GDM1 (cell line): Measurements from ENCODE around the gene CYP19A1.

Experiments
- DNase-seq: peaks from one replicate; lab custom pipeline; 2025; lab: John Stamatoyannopoulos, UW

Gene CYP19A1

DNA sequence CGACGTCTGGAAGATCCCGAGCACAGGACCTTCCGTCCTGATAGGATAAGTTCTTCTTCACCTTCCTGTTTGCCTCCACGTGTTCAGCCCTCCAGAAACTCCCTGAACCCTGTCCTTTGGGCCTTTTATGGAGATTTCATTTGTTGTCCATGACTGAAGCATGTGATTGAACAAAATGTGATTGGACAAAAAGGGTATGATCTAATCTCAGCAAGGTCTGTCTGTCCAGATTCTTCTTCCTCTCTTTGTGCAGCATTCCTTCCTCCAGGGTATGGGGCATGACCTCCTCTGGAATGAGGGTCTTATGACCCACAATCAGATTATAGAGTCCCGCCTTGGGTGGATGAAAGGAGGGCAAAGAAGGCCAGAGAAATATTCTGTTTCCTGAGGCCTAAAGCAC lies at the start of gene CYP19A1:
TSS of gene CYP19A1 (minus strand) at position 101 of the 400 bp plus-strand sequence. CDS start 95,684 bp downstream, outside the sequence.
- no peak for DNase-seq

DNA sequence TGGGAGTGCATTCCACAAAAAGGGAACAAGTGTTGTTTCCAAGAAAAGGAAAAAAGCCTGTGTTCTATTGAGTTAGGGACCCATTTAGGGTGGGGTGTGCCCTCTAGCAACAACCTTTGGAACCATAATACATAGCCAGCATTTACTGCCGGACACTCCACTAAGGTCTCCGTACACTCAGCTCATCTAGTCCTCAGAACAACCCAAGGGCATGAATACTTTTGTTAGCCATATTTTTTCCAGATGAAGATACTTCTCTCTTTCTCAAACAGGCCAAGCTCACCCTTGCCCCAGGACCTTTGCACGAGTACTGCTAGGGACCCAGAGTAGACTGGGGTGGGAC lies 49.3 kb upstream of the CYP19A1 start:
- no peak for DNase-seq

DNA sequence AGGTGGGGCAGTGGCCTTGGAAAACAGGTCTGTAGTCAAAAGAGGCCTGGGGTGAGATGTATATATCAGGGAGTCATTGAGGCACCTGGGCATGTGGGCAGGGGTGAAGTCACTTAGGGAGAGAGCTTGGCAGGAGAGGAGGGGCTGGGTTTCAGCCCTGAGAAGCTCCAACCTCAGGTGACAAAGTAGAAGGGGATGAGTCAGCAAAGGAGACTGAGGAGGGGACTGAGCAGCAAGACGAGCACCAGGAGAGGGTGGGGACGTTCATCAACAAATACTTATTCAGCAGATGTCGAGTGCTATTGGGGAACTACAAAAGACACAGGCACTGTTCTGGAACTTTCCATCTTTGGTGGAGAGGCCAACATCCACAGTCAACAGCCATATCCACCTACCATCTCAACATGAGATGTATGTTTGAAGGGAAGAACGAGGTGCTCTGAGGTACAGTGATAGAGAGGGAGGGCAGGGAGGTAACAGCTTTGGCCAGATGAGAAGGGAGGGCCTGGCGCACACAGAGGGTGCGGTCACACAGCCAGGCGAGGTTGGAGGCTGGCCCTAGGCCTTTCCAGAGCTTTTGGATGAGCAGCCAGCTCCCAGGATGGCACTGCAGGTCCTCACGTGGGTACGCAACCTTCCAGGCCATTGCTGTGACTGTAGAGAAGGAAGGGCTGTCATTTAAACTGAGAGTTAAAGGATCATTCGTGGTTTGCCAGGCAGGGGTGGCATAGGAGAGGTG lies 48.7 kb upstream of the CYP19A1 start:
- DNase-seq: no peak

DNA sequence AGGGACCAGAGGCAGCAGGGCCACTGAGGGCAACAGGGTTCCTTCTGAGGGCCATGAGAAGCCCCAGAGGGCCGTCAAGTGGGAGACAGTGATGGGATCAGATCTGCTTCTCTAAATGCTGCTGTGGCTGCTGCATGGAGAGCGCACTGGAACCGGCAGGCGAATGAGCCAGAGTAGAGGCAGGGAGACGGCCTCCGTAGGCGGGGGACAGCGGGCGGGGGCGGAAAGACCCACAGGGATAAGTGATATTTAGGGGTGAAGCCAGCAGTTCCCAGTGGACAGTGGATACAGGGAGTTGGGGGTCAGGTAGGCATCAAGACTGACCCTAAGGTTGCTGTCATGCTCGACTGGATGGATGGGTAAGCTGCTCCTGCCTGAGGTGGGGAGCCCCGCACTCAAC lies 48.1 kb upstream of the CYP19A1 start:
- DNase-seq: no peak

DNA sequence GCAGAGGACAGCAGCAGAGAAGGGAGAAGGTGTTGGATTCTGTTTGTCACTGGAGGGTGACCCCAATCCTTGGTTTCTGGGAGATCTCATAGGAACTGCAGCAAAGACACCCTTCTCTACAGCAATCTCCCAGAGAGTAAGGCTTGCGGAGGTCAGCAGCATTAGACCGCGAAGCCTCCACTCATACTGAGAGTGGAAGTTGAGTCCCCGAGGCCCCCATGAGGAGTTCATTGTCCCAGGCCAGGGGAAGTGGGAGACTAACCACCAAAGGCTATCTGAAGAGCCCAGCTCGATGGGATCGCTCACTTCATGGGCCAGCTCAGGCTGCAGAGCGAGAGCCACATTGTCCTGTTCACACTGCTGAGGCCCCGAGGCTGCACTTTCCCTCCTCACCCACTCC lies 47.6 kb upstream of the CYP19A1 start:
- no peak for DNase-seq

DNA sequence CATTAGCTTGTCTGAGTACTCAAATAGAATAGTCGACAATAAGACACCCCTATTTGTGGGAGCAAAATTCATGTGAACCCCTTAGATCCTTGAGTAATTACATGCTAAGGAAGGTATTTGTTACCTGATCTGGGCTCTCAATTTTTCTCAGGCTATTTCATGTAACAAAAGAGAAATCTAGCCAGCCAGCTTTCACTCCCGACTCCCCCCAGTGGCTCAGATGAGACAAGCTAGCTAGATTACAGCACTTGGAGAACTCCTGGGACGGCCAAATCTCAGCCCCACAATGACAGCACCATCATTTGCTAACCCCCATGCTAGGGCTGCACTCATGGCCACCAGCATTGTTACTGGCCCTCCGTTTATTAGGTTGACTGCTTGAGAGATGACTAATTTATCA lies 44.4 kb upstream of the CYP19A1 start:
- DNase-seq: no peak

DNA sequence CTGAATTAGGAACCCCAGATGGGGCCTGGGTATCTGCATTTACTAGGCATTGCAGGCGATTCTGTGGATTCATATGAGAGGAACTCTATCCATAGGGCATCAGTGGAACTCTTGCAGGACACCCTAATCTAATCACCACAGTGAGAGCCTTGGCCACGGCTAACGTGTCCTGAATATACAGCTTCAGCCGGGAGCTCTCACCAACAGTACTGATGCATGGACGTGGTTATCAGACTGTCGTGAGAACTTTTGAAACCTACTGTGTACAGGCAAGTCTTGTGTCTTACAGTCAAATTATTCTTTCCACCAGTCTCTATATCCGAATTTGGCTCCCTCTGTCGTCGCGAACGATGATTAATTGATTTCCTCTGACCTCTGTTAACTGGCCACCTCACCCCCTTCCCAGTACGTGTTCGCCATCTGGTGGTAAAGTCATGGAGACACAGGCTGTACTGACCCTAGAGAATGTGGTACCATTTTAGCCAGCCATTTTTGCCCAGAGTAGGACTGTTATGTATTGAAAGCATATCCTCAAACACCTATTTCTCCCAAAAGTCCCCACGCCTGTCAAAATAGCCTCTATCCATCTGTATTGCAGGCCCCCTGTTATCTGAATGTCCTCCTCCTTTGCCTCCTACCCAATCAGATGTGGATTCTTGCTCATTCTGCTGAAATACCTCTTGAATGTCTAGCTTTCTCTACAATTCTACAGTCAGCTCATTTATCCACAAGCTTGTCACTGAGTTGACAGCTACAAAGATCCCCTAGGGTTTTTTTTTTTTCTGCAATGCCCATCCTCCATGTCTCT lies 42.8 kb upstream of the CYP19A1 start:
- DNase-seq: peak; percentile 19

DNA sequence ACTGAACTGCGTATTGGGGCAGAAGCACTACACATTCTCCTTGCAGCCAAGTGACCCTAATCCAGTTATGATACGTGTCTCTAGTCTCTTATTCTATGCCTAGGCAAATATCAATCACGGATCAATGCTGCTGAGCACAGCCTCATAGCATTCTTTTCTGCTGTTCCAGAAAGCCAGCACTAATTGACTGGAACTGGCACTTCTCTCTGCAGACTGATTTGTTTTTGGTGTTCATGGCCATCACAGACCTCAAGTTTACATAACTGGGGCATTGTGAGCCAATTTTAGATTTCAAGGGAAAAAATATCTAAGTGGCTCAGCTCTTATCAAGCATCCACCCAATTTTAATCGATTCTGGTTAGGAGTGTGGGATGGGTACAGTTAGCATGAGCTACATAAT lies 41.0 kb upstream of the CYP19A1 start:
- no peak for DNase-seq

DNA sequence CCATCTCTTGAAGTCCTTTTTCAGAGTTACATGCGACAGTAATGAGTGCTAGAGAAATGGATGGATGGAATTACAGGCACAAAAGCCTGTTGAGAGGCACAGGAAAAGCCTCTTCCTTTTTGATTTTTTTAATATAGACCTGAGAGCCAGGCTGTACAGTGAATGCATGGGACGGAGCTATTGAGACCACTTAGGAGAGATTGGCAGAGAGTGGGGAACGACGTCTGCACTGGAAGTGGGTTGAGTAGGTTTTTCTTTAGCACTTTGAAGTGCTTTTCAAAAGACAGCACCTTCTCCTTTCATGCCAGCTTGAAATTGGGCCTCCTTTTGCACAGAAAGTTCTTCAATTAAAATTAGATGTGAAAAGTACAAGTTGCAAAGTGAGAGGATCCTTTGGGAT lies 40.0 kb upstream of the CYP19A1 start:
- no peak for DNase-seq

DNA sequence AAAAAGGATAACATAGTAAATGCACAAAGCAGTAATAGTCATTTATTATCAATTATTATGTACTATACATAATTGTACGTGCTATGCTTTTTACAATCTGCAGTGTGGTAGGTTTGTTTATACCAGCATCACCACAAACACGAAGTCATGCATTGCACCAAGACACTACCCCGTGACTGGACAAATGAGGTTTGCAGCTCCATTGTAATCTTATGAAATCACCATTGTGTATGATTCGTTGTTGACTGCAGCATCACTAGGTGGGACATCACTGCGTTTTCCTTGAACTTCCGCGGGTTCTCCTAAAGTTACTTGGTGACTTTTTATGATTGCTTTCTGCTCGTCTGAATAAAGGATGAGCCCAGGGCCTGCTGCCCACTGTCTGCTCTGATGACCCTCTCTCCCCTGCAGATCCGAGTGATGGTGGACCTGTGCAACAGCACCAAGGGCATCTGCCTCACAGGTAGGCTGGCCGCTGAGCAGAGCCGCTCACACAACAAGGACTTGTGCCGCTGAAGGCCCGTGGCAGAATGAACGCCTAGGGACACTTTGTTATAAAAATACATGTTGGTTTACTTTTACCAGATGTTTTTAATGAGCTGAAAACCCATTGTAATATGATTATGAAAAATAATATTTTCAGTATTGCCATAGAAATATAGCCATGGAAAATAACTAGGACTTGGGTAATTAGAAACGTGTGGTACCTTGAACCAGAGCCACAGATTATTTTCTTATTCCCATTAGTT lies 38.8 kb upstream of the CYP19A1 start:
- DNase-seq: no peak

DNA sequence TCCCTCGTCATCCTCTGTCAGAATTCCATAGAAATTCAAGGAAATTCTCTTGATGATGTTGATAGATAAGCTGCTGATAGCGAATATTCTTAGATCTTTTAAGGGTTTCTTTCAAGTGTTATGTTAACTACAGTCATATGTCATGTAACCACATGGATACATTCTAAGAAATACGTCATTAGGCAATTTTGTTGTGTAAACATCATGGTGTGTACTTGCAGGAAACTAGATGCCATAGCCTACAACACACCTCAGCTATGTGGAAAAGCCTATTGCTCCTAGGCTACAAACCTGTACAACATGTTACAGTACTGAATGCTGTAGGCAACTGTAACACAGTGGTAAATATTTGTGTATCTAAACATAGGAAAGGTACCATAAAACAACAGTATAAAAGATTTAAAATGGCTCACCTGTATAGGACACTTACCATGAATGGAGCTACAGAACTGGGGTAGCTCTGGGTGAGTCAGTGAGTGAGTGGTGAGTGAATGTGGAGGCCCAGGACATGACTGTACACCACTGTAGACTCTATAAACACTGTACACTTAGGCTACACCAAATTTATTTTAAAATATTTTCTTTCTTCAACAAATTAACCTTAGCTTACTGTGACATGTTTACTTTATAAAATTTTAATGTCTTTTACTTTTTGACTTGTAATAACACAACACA lies 37.7 kb upstream of the CYP19A1 start:
- no peak for DNase-seq

DNA sequence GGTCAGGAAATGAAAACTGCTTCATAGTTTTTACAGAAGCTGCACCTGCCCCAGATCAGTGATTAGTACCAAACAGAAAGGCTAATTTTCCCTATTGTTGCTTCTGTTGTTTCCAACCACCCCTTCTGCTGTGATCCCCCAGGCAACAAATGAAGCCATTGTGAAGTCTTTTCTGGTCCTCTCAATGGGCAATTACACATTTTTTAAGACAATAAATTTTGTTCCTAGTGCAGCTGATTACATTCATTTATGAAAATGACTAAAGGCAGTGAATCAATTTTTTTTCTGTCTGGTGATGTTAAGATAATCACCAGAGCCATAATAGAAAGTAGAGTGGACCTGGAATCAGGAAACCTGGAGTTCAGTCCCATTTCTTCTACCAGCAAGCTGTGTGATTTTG lies 35.7 kb upstream of the CYP19A1 start:
- DNase-seq: no peak

DNA sequence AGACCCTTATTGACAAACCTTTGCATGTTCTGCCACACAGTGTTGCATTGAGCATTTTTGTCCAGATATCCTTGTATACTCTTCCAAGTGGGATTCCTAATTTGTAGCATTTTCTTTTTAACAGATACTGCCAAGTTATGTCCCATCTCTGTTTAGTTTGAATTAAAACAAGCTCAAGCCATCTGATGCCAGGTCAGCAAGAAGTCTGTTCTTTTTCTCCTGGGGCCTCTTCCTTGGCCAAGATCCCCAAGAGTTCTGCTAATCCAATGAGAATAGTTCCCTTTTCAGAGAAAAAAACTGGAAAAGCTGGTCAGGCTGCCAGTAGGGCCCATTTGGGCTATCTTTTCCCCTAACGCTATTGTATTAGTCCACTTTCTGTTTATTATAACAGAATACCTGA lies 32.9 kb upstream of the CYP19A1 start:
- no peak for DNase-seq

DNA sequence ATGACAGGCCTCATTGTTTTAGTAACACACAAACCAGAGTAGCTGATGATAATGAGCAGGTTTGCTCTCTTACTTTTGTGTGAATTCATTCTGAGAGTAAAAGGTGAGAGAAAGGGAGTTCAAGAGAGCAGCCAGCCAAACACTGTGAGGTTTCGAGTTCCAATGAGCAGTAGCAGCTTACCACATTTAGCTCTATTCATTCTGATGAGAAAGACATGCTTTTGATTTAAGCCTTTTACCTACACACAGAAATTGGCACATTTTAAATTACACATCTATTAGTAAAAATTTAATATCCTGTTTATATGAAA lies 31.0 kb upstream of the CYP19A1 start:
- DNase-seq: no peak

DNA sequence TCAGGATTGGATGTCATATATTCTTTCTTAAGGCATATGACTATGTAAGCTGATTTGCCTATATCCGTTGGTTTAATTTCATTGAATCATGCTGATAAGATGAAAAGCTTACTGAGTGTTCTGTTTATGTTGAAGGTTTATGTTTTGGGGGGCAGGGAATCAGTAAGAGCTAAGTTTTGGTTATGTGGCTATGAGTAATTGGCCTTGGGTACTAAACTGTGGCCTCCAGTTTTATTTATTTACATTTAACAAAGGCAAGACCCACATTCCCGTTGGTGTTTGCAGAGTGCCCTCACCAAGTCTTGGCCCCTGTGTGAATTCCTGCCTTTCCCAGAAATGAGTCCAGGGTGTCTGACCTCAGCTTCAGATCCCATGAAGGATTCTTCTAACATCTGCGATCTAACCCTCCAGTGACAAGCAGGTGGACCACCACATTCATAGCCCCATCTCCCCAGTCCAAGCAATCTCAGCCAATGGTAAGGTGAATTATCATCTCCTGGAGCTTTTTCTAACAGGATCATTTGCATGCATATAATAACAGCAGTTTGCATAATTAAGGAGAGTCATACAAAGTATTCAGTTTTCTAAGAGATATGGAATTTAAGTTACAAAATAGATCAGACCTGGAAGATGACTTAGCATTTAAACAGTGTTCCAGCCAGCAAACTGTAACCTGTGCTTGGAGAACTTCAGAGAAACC lies 30.5 kb upstream of the CYP19A1 start:
- no peak for DNase-seq

DNA sequence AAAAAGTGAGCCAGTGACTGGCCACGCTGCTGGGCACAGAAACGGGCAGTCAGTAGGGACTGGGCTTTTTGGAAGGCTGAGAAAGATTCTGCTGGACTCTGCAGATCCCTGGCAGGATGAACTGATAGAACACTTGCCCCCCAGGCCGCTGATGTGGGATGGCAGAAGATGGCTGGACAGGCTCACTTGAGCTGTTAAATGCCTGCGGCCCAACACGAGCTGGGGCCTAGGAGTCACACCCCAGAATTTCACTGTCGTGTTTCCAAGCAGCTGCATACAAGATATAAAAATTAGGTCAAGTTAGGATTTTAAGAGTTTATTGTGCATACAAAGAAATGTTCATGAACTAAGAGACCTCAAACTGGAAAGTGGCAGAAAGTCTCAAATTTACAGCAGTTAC lies 29.9 kb upstream of the CYP19A1 start:
- DNase-seq: no peak

DNA sequence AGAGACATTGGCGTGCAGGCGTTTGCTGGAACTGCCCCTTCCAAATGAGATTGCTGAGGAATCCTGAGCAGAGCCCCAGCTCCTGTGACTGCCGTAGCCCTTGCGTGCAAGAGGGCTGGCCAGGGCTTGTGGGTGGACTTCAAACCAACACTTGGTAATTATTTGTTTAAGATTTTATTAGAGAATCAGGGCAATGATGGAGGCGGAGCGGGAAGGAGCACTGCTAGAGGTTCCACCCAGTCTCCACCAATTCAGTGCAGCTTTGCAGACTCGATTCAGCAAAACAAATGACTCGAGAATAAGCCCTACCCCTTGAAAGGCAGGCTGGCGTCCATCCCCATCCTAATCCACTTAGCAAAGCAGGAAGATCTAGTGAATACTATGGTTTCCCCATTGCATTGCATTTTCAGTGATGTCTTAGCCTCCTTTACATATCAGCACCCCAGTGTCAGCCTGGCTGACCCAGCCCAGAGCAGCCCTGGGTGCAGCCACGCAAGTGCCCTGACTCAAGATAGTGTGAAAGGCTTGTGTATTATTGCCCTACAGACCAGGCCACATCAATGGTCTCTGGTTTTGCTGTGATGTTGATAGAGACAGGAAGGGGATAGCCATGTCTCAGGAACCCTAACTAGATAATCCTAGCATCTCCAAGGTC lies 29.1 kb upstream of the CYP19A1 start:
- DNase-seq: no peak

DNA sequence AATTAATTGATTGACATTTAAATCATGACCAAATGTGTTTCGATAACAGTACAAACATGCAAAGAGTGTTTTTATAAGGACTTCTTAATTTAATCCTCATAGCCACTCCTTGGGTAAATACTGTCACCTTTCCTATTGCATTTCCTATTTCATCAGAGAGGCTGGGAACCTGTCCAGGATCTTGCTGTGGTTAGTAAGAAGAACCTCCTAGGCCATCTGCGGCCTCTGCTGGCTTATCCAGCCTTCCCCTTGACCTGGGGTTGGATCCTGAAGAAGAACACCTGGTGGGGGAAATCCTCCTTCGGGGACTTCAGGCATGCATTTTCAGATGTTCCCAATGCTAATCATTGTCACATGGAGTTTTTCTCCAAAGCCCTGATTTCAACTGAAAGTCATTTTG lies 28.5 kb upstream of the CYP19A1 start:
- no peak for DNase-seq

DNA sequence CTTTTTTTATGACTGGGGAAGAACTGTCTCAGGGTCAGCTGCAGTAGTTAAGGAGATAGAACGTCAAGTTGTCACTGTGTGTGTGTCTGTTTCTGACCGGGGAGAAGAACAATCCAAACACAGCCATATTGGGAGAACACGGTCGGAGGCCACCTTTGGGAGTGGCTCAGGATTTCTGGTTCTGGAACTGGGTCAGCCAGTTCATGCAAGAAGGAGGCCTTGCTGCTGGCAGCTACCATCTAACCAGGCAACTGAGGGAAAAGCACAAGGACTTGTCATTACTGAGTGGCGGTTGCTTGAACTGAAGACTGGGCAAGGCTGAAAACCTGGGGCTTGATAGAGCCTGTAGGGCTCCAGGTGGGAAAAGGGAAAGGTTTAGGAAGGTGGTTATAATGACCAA lies 27.7 kb upstream of the CYP19A1 start:
- DNase-seq: no peak

DNA sequence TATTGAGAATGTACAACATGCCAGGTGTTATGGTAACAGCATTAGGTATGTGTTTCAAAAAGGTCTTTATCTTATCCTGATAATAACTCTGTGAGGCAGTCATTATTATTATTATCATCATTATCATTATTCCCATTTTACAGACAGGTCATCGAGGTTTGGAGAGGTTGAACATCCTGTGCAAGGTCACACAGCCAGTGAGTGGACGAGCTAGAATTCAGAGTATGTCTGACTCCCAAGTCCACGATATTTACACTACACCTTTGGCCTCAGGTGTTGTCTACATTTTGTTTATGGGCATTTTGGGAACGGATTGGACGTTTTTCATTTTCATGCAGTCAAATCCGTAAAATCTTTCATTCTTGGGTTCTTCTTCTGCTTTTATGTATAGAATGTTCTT lies 27.0 kb upstream of the CYP19A1 start:
- DNase-seq: no peak

DNA sequence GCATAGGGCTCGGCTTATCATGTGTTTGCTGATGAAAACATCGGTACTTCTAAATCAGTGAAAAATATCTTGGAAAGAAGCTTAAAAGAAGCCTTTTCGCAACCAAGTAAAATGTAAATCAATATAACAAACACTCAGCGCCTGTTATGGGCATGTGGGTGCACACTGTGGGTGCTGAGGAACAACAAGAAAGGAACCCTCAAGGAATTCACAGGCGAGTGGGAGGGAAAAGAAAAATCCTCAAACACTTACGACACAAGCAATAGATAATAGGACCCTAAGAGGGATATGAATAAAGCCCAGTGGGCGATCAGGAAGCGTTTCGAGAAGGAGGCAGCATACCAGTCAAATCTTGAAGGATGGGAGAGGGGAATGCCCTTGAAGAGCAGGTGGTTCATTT lies 25.0 kb upstream of the CYP19A1 start:
- no peak for DNase-seq

DNA sequence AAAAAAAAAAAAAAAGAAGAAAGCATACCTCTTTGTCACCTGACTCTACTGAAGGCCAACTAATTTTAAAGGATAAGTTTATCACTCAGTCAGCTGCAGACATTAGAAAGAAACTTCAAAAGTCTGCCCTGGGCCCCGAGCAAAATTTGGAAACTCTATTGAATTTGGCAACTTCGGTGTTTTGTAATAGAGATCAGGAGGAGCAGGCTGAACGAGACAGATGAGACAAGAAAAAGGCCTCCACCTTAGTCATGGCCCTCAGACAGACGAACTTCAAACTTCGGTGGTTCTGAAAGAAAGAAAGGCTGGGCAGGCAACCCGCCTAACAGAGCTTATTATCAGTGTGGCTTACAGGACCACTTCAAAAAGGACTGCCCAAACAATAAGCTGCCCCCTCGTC lies 21.6 kb upstream of the CYP19A1 start:
- no peak for DNase-seq
